ENCODE results near the gene IFT172.
"Not testable (repeated sequence)": the region's sequence is repeated elsewhere in the genome, so short reads cannot be mapped to it uniquely, and the experiment has no call there.

The IFT172 gene

DNA sequence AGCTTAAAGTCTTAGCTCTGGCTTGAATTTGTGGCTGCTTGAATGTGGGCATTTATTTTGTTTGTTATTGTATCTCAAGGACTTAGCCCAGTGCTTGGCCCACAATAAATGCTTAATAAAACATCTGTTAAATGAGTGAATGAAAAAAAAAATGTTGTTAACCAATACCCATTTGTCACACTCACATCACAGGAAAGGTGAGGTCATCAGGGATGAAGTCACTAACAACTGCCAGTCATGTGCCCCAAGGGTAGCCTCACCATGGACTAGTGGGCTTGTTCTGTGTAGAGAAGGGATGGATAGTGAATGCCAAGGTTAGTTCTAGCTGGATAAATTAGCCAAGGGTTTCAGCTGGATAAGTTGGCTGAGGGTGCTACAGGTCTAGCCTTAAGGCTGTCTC lies 58.1 kb downstream of the IFT172 start:
- ChIA-PET POLR2A (no interaction called here), CTCF (interaction anchor here (0.9 to 3.1 kb wide), 13 partner anchors 8 to 252 kb away, joined by 3 to 26 read pairs (median 4); partner anchors contain the start of gene EIF2B4)
- no peak for DNase-seq (ENCODE audit: extremely low spot score)
- TF ChIP-seq, protein P1, sequence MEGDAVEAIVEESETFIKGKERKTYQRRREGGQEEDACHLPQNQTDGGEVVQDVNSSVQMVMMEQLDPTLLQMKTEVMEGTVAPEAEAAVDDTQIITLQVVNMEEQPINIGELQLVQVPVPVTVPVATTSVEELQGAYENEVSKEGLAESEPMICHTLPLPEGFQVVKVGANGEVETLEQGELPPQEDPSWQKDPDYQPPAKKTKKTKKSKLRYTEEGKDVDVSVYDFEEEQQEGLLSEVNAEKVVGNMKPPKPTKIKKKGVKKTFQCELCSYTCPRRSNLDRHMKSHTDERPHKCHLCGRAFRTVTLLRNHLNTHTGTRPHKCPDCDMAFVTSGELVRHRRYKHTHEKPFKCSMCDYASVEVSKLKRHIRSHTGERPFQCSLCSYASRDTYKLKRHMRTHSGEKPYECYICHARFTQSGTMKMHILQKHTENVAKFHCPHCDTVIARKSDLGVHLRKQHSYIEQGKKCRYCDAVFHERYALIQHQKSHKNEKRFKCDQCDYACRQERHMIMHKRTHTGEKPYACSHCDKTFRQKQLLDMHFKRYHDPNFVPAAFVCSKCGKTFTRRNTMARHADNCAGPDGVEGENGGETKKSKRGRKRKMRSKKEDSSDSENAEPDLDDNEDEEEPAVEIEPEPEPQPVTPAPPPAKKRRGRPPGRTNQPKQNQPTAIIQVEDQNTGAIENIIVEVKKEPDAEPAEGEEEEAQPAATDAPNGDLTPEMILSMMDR (IDR thresholded peaks at IDR 0.05; ENCODE audit: control extremely low read depth, extremely low read depth, low read depth, missing control alignments) = no peak

DNA sequence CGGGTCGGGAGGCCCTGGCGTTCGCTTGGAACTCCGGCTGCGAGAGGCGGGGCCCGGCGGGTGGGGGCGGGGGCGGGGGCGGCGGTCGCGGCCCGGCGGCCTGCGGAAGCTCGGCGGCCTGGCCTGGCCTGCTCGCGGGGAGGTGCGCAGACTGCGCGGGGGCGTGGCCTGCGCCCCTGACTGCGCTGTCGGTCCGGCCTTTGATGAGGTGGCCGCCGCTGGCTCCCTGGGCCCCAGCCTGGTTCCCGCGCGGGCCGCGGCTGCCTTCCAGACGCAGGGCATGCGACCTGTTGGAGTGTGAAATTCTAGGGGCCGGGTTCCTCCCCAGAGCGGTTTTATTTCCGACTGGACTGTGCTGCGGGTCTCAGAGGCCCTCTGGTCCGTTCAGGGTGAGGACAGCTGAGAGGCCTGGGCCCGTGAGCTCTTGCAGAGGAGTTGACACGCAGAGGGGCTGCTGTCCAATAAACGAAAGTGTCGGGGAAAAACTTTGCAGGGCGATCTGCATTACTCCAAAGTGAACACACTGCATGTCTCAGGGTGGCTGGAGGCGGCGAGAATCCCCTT lies 60.5 kb downstream of the IFT172 start:
- TF ChIP-seq, protein P1 (IDR thresholded peaks at IDR 0.05; ENCODE audit: control extremely low read depth, extremely low read depth, low read depth, missing control alignments) = no peak
- peak; percentile 93 for DNase-seq (ENCODE audit: extremely low spot score)
- ChIA-PET CTCF (interaction anchor here (1.0 to 3.7 kb wide), 11 partner anchors 10 to 255 kb away, joined by 3 to 26 read pairs (median 5); partner anchors contain the start of gene PPM1G), POLR2A (interaction anchor here (1.0 to 1.9 kb wide), 2 partner anchors 19 to 49 kb away, joined by 3 to 12 read pairs; partner anchors contain the start of gene PPM1G)

DNA sequence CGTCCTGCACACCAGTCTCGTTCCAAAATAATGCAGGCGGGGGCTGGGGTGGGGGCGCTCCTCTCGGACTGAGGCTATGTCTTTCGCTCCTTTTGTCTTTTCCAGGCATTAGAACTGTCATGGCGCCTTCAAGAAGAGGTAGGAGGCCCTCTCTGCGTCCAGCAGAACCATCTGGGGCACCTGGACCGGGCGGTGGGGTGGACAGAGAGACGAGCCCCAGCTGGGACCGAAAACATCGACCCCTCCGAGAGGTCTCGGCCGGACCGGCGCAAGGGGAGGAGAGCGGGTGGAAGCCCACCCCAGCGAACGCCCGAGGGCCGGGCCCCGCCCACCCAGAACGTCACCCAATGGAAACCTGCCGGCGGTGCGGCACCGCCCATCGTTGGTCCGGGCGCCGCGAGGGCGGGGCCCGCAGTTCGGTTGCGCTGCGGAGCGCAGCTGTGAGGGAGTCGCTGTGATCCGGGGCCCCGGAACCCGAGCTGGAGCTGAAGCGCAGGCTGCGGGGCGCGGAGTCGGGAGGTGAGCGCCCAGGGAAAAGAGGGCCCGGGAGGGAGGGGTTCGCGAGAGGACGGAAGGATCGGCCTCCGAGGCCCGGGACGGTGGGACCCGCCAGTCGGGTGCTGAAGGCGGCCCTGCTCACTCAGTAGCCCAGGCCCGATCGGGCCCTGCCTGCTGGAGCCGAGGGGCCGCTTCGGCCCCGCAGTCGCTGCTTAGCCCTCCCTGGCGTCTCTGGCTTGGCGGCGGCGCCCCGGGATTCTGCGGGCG lies 61.1 kb downstream of the IFT172 start, which contains the start of gene NRBP1:
Gene NRBP1 (plus strand): TSS at position 419 of the 765 bp plus-strand sequence. CDS start 4,643 bp downstream, outside the sequence.
- CTCF ChIA-PET = interaction anchor here (0.9 to 3.7 kb wide), 12 partner anchors 11 to 255 kb away, joined by 3 to 26 read pairs (median 4); partner anchors contain the start of genes EIF2B4 and PPM1G
- DNase-seq (ENCODE audit: extremely low spot score) = peak; percentile 97
- TF ChIP-seq, protein P1 (IDR thresholded peaks at IDR 0.05; ENCODE audit: control extremely low read depth, extremely low read depth, low read depth, missing control alignments) = peak; percentile 28
- POLR2A ChIA-PET = interaction anchor here (1.0 to 1.9 kb wide), 2 partner anchors 19 to 49 kb away, joined by 3 to 12 read pairs; partner anchors contain the start of gene PPM1G

DNA sequence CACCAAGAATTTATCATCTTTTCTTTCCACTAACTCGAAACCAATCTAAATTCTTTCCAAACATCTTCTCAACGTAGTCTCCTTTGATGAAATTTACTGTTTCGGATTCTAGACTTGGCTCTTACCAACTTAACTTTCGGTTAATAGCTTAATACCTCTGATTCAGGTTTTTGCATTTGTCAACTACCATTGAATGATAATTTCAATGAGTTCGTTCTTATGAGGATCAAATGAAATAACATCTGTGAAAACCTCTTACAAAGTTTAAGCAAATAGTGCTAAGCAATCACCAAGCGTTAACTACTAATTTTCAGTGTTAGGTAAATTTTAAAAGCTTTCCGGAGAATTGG lies 61.7 kb downstream of the IFT172 start:
- DNase-seq (ENCODE audit: extremely low spot score) = no peak
- POLR2A ChIA-PET = interaction anchor here (1.9 kb wide), 1 partner anchor 18 kb away, joined by 12 read pairs; the partner anchor contains the start of gene PPM1G
- CTCF ChIA-PET = interaction anchor here (0.9 to 3.7 kb wide), 7 partner anchors 12 to 256 kb away, joined by 3 to 14 read pairs (median 4); partner anchors contain the start of genes EIF2B4 and PPM1G
- TF ChIP-seq, protein P1 (IDR thresholded peaks at IDR 0.05; ENCODE audit: control extremely low read depth, extremely low read depth, low read depth, missing control alignments) = no peak

DNA sequence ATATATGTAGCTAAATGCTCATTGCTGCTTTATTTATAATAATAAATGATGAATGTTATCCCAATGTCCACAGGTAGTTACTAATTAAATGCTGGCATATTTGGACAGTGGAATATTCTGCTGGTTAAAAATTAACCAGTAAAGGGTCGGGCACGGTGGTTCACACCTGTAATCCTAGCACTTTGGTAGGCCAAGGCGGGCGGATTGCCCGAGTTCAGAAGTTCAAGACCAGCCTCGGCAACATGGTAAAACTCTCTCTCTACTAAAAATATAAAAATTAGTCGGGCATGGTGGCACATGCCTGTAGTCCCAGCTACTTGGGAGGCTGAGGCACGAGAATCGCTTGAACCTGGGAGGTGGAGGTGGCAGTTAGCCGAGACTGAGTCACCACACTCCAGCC lies 64.5 kb downstream of the IFT172 start:
- CTCF ChIA-PET = interaction anchor here (1.4 to 1.9 kb wide), 3 partner anchors 11 to 259 kb away, joined by 3 to 4 read pairs (median 3); no protein-coding TSS in a partner anchor
- POLR2A ChIA-PET; DNase-seq (ENCODE audit: extremely low spot score): not testable (repeated sequence)

DNA sequence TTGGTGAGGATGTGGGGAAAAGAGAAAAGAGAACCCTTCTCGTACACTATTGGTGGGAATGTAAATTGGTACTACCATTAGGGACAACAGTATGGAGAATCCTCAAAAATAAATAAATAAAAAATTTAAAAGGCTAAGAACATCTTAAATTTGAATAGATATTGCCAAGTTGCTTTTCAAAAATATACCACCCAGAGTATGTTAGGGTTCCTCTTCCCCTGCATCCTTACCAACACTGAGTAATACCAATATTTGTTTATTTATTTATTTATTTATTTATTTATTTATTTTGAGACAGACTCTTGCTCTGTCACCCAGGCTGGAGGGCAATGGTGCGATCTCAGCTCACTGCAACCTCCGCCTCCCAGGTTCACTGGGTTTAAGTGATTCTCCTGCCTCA lies 66.6 kb downstream of the IFT172 start:
- ChIA-PET CTCF (interaction anchor here (1.2 kb wide), 1 partner anchor 9 kb away, joined by 3 read pairs; no protein-coding TSS in a partner anchor), POLR2A (no interaction called here)
- TF ChIP-seq, protein P1 (IDR thresholded peaks at IDR 0.05; ENCODE audit: control extremely low read depth, extremely low read depth, low read depth, missing control alignments) = no peak
- no peak for DNase-seq (ENCODE audit: extremely low spot score)
